ENCODE results near the gene C1QTNF6. TPM values are rescaled to one million over a fixed set of nuclear protein-coding genes. Genes with fewer than 3 reads are reported as not detected.

The C1QTNF6 gene
- total RNA-seq, 1 experiment from 2014 or later = 15.2 TPM

- H3K79me2 ChIP-seq (ENCODE audit: insufficient read depth, low read length) = no peaks in the 10 kb centered on the region
Measured at GRCh38 chr22:37177221-37177620, 10.8 kb downstream of the C1QTNF6 start.

More at GRCh38 chr22:37177221-37177620, 10.8 kb downstream of the C1QTNF6 start:
- Histone ChIP-seq H4K20me1 (ENCODE audit: insufficient read depth) (no peaks in the 10 kb centered on the region), H3K9me2 (ENCODE audit: insufficient read depth) (no peaks in the 10 kb centered on the region), H3K9me3 (ENCODE audit: control insufficient read depth in 1 of 2, insufficient read depth in 1 of 2, low read depth in 1 of 2, low read length in 2 of 2) (no peaks in the 10 kb centered on the region), H2AFZ (ENCODE audit: low read depth, low read length, poor library complexity, severe bottlenecking) (no peak overlapping the region), H3K27ac (ENCODE audit: low read depth, low read length) (no peak overlapping the region), H3K4me3 (replicated peaks in 1 of 2; ENCODE audit: low read depth in 1 of 2, low read length in 2 of 2) (no peak overlapping the region), H3K36me3 (ENCODE audit: control insufficient read depth in 1 of 2, insufficient read depth in 2 of 2, low read length in 2 of 2) (no peaks in the 10 kb centered on the region), H3K27me3 (ENCODE audit: insufficient read depth, low read length) (no peaks in the 10 kb centered on the region), H3K4me2 (ENCODE audit: low read length) (no peak overlapping the region), H3K4me1 (ENCODE audit: control insufficient read depth in 1 of 2, insufficient read depth in 2 of 2, low read length in 2 of 2) (peaks cover 2 to 18% of the 10 kb centered on the region in 2 experiments; a peak in 3 of 4 replicates), H3K9ac (ENCODE audit: low read length) (no peak overlapping the region)
- no peak for DNase-seq (ENCODE audit: low read depth, low spot score)
- intact Hi-C loops (cut with micrococcal nuclease) = no loop called here
- ChIA-PET RAD21 (ENCODE audit: low non-redundant PET in 1 of 2, low total read pairs in 2 of 2, uncharacterized antibody in 2 of 2, unreplicated experiment in 2 of 2) (no interaction called here), CTCF (no interaction called here), POLR2A (interaction anchor here (2.3 kb wide), 1 partner anchor 10 kb away, joined by 12 read pairs; the partner anchor contains the start of gene C1QTNF6)
- BruUV-seq (replicated peaks) = no TSS peak
- ATAC-seq = no peak
- no peak for TF ChIP-seq POLR2A (IDR thresholded peaks at IDR 0.05; ENCODE audit: borderline replicate concordance, extremely low read depth, insufficient read depth, insufficient read length)
- no peak for TF ChIP-seq ZFX (IDR thresholded peaks at IDR 0.05)
- no peak for TF ChIP-seq EZH2 (IDR thresholded peaks at IDR 0.05)
- TF ChIP-seq ZBTB33 (IDR thresholded peaks at IDR 0.05; ENCODE audit: extremely low read depth, insufficient replicate concordance, low read length) = no peak
- TF ChIP-seq ATF3 (IDR thresholded peaks at IDR 0.05) = no peak
- no peak for TF ChIP-seq CBX3 (IDR thresholded peaks at IDR 0.05; ENCODE audit: low read depth)
- TF ChIP-seq SIN3A (IDR thresholded peaks at IDR 0.05; ENCODE audit: low read depth) = no peak
- no peak for TF ChIP-seq CEBPB (IDR thresholded peaks at IDR 0.05; ENCODE audit: low read depth)
- TF ChIP-seq FOSL1 (IDR thresholded peaks at IDR 0.05; ENCODE audit: low read depth) = no peak
- TF ChIP-seq RAD21 (IDR thresholded peaks at IDR 0.05; ENCODE audit: low read depth) = no peak
- TF ChIP-seq EGR1 (IDR thresholded peaks at IDR 0.05; ENCODE audit: low read depth) = no peak
- no peak for TF ChIP-seq POLR2AphosphoS5 (IDR thresholded peaks at IDR 0.05; ENCODE audit: low read depth, low read length)
- TF ChIP-seq CTCF (IDR thresholded peaks at IDR 0.05 in 2 of 3, conservative IDR thresholded peaks at IDR 0.05 in 1 of 3; ENCODE audit: borderline replicate concordance in 1 of 3, insufficient read depth in 1 of 3, low read depth in 2 of 3, low read length in 2 of 3) = no peak
- no peak for TF ChIP-seq JUND (IDR thresholded peaks at IDR 0.05)
- TF ChIP-seq YY1 (IDR thresholded peaks at IDR 0.05; ENCODE audit: extremely low read depth, insufficient replicate concordance, low read depth, low read length) = no peak
- no peak for TF ChIP-seq ZNF274 (IDR thresholded peaks at IDR 0.05; ENCODE audit: low read depth, low read length)

Data from HCT116 (cell line).